GM12875 (cell line): ENCODE measurements around the gene TALDO1.

ENCODE experiments used
- H3K4me3 ChIP-seq: one replicate; pipeline ENCODE4 v1.5.1; 2011; ENCODE audit warnings: low read depth, low read length, control low read depth
- CTCF ChIP-seq: IDR thresholded peaks from 2 replicates; pipeline ENCODE4 v1.5.1; 2011; ENCODE audit warnings: low read depth, mild to moderate bottlenecking, control low read depth, inconsistent platforms, low read length, moderate library complexity, borderline replicate concordance; ENCODE audit not compliant: insufficient read depth

Gene TALDO1

DNA sequence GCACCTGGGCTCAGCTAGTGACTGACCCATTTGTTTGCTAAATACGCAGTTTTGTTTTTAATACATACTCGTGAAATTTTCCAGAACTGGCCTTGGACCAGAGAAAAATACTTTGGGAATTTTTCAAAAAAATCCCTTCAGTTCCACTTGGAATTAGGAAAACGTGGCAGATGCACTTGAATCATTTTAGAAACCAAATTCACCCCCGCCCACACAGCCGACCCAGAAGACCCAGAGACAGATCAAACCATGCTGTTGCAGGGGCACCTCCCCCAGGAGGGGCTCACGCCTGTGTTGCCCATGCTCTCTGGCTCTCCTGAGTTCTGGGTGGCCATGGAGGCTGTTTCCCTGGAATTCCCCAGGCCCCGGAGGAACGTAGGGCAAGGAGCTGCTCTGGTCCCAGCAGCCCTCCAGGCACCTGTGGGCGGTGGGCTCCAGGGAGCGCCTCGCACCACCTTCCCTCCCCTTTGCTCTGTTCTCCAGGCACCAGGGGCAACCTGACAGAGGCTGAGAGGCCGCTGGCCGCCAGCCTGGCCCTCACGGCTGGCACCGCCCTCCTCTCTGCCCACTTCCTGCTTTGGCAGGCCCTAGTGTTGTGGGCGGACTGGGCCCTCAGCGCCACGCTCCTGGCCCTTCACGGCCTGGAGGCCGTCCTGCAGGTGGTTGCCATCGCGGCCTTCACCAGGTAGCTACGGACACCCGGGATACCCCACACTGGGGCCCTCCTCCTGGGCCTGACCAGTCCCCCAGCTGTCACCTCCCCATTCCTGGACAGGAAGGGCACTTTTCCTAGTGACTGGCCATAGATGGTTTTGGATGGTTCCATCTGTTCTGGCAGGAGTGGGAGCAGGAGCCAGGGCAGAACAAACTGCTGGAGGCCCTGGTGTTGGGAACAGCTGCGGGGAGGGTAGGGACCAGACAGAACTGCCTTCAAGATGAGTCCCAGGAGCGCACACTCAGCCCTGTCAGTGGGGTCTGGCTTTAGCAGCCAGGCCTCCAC is 44.5 kb upstream of the TALDO1 start:
- no peak for TF ChIP-seq CTCF
- no peak overlapping the region for H3K4me3 ChIP-seq

DNA sequence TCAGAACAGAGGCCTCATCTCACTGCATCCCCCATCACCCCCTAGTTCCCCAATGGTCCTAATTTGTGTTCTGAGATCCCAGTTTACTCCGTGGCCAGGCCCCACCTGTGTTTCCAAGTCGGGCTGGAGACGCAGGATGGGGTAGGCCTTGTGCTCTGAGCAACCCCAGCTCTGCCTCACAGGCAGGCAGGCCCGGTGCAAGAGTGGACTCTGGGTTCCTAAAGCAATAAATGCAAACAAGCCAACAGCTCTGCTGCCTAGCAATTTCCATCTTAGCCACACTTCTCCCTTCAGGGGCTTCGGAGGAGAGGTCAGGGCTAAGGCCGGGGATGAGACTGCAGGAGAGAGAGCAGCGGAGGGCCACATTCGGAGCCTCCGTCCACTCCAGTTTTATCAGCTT is 43.8 kb upstream of the TALDO1 start:
- no peak overlapping the region for H3K4me3 ChIP-seq
- TF ChIP-seq CTCF: no peak

- no peak overlapping the region for H3K4me3 ChIP-seq
- no peak for TF ChIP-seq CTCF
These were observed 43.0 kb upstream of the TALDO1 start for GRCh38 chr11:704228-704674.

DNA sequence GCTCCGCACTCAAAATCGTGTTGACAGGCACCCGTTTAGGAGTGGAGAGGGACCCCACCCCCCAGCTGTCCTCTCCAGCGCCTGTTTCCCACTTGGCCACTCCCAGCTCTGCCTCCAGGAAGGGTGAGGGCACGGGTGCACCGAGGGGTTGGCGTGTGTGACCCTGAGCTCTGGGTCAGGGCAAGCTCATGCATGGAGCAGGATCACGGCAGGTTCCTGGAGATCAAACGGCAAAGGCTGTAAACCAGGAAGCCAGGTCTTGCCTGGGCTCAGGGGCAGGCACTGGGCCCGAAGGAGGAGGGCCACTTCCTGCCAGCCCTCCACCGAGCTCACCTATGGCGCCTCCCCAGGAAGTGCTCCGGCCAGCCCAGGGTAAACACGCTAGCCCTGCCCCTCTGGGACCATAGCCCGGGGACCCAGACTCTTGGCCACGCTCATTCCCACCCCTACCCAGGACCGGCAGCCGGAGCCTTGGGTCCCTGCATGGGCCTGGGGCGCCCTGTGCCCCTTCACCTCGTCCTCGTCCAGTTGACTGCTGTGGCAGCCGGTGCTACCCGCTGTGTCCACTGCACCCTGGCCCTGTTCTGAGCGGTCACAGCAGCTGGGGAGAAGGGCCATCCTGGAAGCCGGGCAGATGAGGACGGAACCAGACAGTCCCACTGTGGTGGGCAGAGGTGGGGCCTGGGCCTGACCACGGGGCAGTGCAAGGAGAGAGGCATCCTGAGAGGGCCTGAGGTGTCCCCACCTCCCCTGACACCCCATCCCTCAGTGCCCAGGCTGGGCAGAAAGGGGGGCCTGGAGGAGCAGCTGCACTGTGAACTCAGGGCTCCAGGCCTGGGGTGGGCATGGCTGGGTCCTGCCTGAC is 42.3 kb upstream of the TALDO1 start:
- no peak for TF ChIP-seq CTCF
- no peak overlapping the region for H3K4me3 ChIP-seq

- TF ChIP-seq CTCF: no peak
These were observed 41.4 kb upstream of the TALDO1 start, which contains the start of gene EPS8L2 for GRCh38 chr11:705646-706438. TSS of gene EPS8L2 (plus strand) at chr11:706231. CDS start at chr11:709408, 3,177 bp downstream.

DNA sequence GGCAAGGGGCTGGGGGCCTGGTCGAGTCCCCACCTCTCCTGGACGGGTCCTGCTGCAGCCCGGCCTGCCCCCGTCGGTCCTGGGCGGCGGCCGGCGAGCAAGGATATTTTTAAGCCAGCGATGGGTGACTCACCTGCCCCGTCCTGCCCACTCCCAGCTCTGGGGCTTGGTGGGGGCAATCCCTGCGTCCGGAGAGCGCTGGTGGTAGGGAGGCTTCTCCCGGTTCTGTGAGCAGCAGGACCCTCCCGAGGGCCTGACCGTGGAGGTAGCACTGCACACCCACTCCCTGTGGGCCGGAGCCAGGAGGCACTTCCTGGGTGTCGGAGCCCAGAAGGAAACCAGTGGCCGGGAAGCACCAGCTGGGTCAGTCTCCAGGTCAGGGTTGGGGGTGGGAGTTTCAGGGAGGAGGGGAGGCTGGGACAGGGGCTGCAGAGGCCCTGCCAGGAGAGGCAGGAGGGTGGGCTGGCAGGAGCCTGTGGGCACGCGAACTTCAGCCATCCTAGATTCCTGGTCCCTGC is 40.8 kb upstream of the TALDO1 start:
- no peak for TF ChIP-seq CTCF
- no peak overlapping the region for H3K4me3 ChIP-seq

More at GRCh38 chr11:705646-706438, 41.4 kb upstream of the TALDO1 start, which contains the start of gene EPS8L2:
- no peak within 1 kb of the TSS for H3K4me3 ChIP-seq
